Measurements from ENCODE around the gene IRF2. TPM values are rescaled to one million over a fixed set of nuclear protein-coding genes. Genes with fewer than 3 reads are reported as not detected.

Gene IRF2
- total RNA-seq, 4 donors from 2014 or later: 23.7 to 36.8 (median 30.4) TPM

DNA sequence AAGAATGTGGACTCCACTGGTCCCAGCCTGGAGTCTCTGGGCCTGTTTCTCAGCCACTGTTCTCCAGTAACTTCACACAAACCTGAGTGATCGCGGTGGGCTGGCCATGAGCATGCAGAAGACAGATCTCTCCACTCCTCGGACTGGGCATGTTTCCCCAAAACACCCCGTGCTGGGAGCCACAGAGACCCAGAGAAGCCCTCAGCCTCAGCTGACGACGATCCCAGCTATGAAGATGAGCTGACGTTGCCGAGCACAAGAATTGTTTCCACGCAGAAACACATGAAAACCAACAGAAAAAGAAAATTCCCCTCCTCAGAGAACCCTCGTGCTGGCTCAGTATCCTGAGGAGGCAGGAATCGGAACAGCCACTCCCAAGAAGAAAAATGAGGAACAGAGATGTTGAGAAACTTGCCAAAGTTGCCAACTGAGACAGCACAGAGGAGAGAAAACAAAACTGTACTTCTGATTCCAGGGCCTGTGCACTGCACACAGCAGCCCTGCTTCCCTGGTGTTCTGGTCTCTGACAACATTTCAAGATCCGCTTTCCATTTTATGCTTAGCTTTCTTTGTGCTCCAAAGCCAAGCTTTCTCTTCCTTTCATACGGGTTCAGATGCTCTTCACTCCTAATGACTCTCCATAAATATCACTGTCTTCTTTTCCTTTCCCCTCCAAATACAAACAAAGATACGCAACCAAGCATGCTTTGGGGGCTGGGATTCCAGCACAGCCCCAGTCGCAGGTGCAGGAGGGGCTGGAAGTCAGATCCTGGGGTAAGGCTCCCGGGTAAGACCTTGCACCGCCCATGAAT, 81.4 kb downstream of the IRF2 start:
- H3K27ac ChIP-seq: peak overlapping the region in 3 of 4 donors; percentile 50 to 64 (median 51)
- TF ChIP-seq CTCF (IDR thresholded peaks at IDR 0.05): no peak
- no peak for TF ChIP-seq POLR2A (IDR thresholded peaks at IDR 0.05)
- TF ChIP-seq EP300 (IDR thresholded peaks at IDR 0.05): peak; percentile 9 to 79
- peak overlapping the region in 1 of 4 donors; percentile 34 for H3K4me3 ChIP-seq
- H3K9me3 ChIP-seq: no peaks in the 10 kb centered on the region
- no peaks in the 10 kb centered on the region for H3K27me3 ChIP-seq
- H3K4me1 ChIP-seq: peaks cover 0 to 43% (median 0%) of the 10 kb centered on the region in 4 donors
- WGBS, 2 donors: 69 to 84% methylated on average over 17 of the region's 17 CpGs
- peak in 1 of 2 donors; percentile 46 for DNase-seq (ENCODE audit: low spot score in 2 of 2)
- peaks cover 0 to 93% (median 0%) of the 10 kb centered on the region in 3 donors for H3K36me3 ChIP-seq

- Histone ChIP-seq H3K27me3 (no peaks in the 10 kb centered on the region), H3K36me3 (peaks cover 0 to 92% (median 0%) of the 10 kb centered on the region in 3 donors), H3K27ac (peak overlapping the region in 3 of 4 donors; percentile 34 to 64 (median 51)), H3K9me3 (no peaks in the 10 kb centered on the region), H3K4me1 (peaks cover 0 to 37% (median 2%) of the 10 kb centered on the region in 4 donors), H3K4me3 (peak overlapping the region in 1 of 4 donors; percentile 34)
- WGBS, 2 donors: 86 to 92% methylated on average over 6 of the region's 6 CpGs
- TF ChIP-seq EP300 (IDR thresholded peaks at IDR 0.05) (no peak), CTCF (IDR thresholded peaks at IDR 0.05) (no peak), POLR2A (IDR thresholded peaks at IDR 0.05) (no peak)
- no peak for DNase-seq (ENCODE audit: low spot score in 2 of 2)
These were observed 82.0 kb downstream of the IRF2 start for GRCh38 chr4:184392316-184392715.

GRCh38 chr4:184389978-184390900, 84.1 kb downstream of the IRF2 start:
- Histone ChIP-seq H3K36me3 (peaks cover 0 to 82% (median 0%) of the 10 kb centered on the region in 3 donors), H3K4me1 (peaks cover under 1 to 34% (median 15%) of the 10 kb centered on the region in 4 donors), H3K4me3 (no peak overlapping the region), H3K27me3 (no peaks in the 10 kb centered on the region), H3K9me3 (no peaks in the 10 kb centered on the region), H3K27ac (no peak overlapping the region)
- no peak for DNase-seq (ENCODE audit: low spot score in 2 of 2)
- TF ChIP-seq CTCF (IDR thresholded peaks at IDR 0.05): no peak
- no peak for TF ChIP-seq EP300 (IDR thresholded peaks at IDR 0.05)
- TF ChIP-seq POLR2A (IDR thresholded peaks at IDR 0.05): no peak
- WGBS, 2 donors: 77 to 78% methylated on average over 24 of the region's 24 CpGs

GRCh38 chr4:184388106-184388505, 86.2 kb downstream of the IRF2 start:
- no peak for DNase-seq (ENCODE audit: low spot score in 2 of 2)
- Histone ChIP-seq H3K9me3 (no peaks in the 10 kb centered on the region), H3K27me3 (no peaks in the 10 kb centered on the region), H3K4me3 (no peak overlapping the region), H3K36me3 (peaks cover 0 to 67% (median 0%) of the 10 kb centered on the region in 3 donors), H3K4me1 (peaks cover 10 to 44% (median 30%) of the 10 kb centered on the region in 4 donors), H3K27ac (peak overlapping the region in 1 of 4 donors; percentile 85)
- no peak for TF ChIP-seq EP300 (IDR thresholded peaks at IDR 0.05)
- no peak for TF ChIP-seq POLR2A (IDR thresholded peaks at IDR 0.05)
- no peak for TF ChIP-seq CTCF (IDR thresholded peaks at IDR 0.05)
- 92 to 96% methylated on average over 6 of the region's 6 CpGs for WGBS, 2 donors
